Measurements from ENCODE around the gene LZTR1.

- TF ChIP-seq, protein P1, sequence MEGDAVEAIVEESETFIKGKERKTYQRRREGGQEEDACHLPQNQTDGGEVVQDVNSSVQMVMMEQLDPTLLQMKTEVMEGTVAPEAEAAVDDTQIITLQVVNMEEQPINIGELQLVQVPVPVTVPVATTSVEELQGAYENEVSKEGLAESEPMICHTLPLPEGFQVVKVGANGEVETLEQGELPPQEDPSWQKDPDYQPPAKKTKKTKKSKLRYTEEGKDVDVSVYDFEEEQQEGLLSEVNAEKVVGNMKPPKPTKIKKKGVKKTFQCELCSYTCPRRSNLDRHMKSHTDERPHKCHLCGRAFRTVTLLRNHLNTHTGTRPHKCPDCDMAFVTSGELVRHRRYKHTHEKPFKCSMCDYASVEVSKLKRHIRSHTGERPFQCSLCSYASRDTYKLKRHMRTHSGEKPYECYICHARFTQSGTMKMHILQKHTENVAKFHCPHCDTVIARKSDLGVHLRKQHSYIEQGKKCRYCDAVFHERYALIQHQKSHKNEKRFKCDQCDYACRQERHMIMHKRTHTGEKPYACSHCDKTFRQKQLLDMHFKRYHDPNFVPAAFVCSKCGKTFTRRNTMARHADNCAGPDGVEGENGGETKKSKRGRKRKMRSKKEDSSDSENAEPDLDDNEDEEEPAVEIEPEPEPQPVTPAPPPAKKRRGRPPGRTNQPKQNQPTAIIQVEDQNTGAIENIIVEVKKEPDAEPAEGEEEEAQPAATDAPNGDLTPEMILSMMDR (conservative IDR thresholded peaks at IDR 0.05; ENCODE audit: low read depth, low read length), result no peak
- TF ChIP-seq SMC3 (IDR thresholded peaks at IDR 0.05; ENCODE audit: low read depth, low read length) (no peak), FOS (IDR thresholded peaks at IDR 0.05; ENCODE audit: low read depth, low read length) (no peak), POLR2A (IDR thresholded peaks at IDR 0.05; ENCODE audit: low read depth, low read length) (no peak), CEBPB (IDR thresholded peaks at IDR 0.05; ENCODE audit: low read depth, low read length) (no peak)
Observed at GRCh38 chr22:20994902-20995241, 12.8 kb downstream of the LZTR1 start.
